HCT116 (cell line): ENCODE measurements around the gene PTPN7. TPM values are rescaled to one million over a fixed set of nuclear protein-coding genes. Genes with fewer than 3 reads are reported as not detected.

Experiments used
- ATAC-seq: fragments of 200-7000 bp; cut with Tn5 transposase; 2 replicates; pipeline ENCODE4 v1.9.1; 2020; ENCODE audit warnings: mild to moderate bottlenecking, moderate library complexity
- BruUV-seq: library from RNA; stranded (reverse); fragments of 400-500 nt; replicated peaks from 2 replicates; lab custom pipeline; 2021; lab: Mats Ljungman, UMichigan
- CTCF ChIA-PET: fragments of 300-600 bp; sonication (Branson Sonifier 250); formaldehyde crosslinking; loops from one replicate; lab custom pipeline; 2021; ENCODE audit warnings: antibody characterized with exemption; lab: Charles Lee
- POLR2A ChIA-PET: fragments of 300-600, 350-600 bp; sonication (Branson Sonifier 250); formaldehyde crosslinking; loops from one replicate; lab custom pipeline; 2021; ENCODE audit warnings: antibody characterized with exemption; lab: Charles Lee
- RAD21 ChIA-PET, 2 experiments: fragments of 300-600 bp; sonication (Branson Sonifier 250); formaldehyde crosslinking; loops; one replicate each; lab custom pipeline; 2023; ENCODE audit warnings: low total read pairs in 2 of 2; ENCODE audit not compliant: uncharacterized antibody in 2 of 2, unreplicated experiment in 2 of 2, low non-redundant PET in 1 of 2; lab: Charles Lee
- DNase-seq: peaks from one replicate; pipeline ENCODE4 v3.0.0-alpha.2; 2010; ENCODE audit warnings: low read depth, low spot score
- H2AFZ ChIP-seq: fragments of 200-600 bp; shearing (Covaris generic), sonication (generic); 2 replicates; pipeline ENCODE4 v1.6.1; 2017; ENCODE audit warnings: low read depth, mixed run types, mixed read lengths, antibody characterized with exemption, low read length; ENCODE audit not compliant: poor library complexity, severe bottlenecking
- H3K27ac ChIP-seq: 2 replicates; pipeline ENCODE4 v1.5.1; 2012; ENCODE audit warnings: low read depth, low read length
- H3K27me3 ChIP-seq: fragments of 200-600 bp; sonication (generic); 2 replicates; pipeline ENCODE4 v1.6.1; 2016; ENCODE audit warnings: mixed run types, low read length, mixed read lengths; ENCODE audit not compliant: insufficient read depth
- H3K36me3 ChIP-seq, 2 experiments: fragments of 200-500 bp in 1 of 2; fragments of 200-600 bp in 1 of 2; sonication (Bioruptor generic) in 1 of 2; sonication (generic) in 1 of 2; 2 replicates each; pipeline versions ENCODE4 v1.5.1 to v1.6.1; 2014 to 2016; ENCODE audit warnings: low read length in 2 of 2, inconsistent platforms in 1 of 2, mixed read lengths in 1 of 2, mixed run types in 1 of 2; ENCODE audit not compliant: insufficient read depth in 2 of 2, control insufficient read depth in 1 of 2
- H3K4me1 ChIP-seq, 2 experiments: fragments of 200-600 bp in 1 of 2; sonication (generic) in 1 of 2; 2 replicates each; pipeline versions ENCODE4 v1.5.1 to v1.6.1; 2012 to 2017; ENCODE audit warnings: low read length in 2 of 2, inconsistent platforms in 1 of 2, mild to moderate bottlenecking in 1 of 2, mixed read lengths in 1 of 2, mixed run types in 1 of 2, moderate library complexity in 1 of 2; ENCODE audit not compliant: insufficient read depth in 2 of 2, control insufficient read depth in 1 of 2
- H3K4me2 ChIP-seq: fragments of 200-600 bp; sonication (generic); 2 replicates; pipeline ENCODE4 v1.6.1; 2017; ENCODE audit warnings: mixed run types, low read length, mixed read lengths
- H3K4me3 ChIP-seq, 2 experiments: fragments of 200-600 bp in 1 of 2; sonication (generic) in 1 of 2; replicated peaks in 1 of 2; 2 replicates each; pipeline ENCODE4 v1.5.1; 2011 to 2016; ENCODE audit warnings: low read length in 2 of 2, control low read depth in 1 of 2, low read depth in 1 of 2, mild to moderate bottlenecking in 1 of 2, mixed read lengths in 1 of 2, mixed run types in 1 of 2
- H3K79me2 ChIP-seq: fragments of 200-600 bp; sonication (generic); 2 replicates; pipeline ENCODE4 v1.6.1; 2017; ENCODE audit warnings: mild to moderate bottlenecking, mixed run types, low read length, moderate library complexity, mixed read lengths; ENCODE audit not compliant: insufficient read depth
- H3K9ac ChIP-seq: fragments of 200-600 bp; sonication (generic); 2 replicates; pipeline ENCODE4 v1.6.1; 2016; ENCODE audit warnings: low read length, mixed read lengths
- H3K9me2 ChIP-seq: fragments of 200-600 bp; sonication (generic), shearing (Covaris generic); 2 replicates; pipeline ENCODE4 v1.6.1; 2017; ENCODE audit warnings: mixed run types, mild to moderate bottlenecking, moderate library complexity; ENCODE audit not compliant: insufficient read depth
- H3K9me3 ChIP-seq, 2 experiments: fragments of 200-500 bp in 1 of 2; fragments of 200-600 bp in 1 of 2; sonication (Bioruptor generic) in 1 of 2; sonication (generic) in 1 of 2; 2 replicates each; pipeline ENCODE4 v1.6.1; 2014 to 2017; ENCODE audit warnings: low read length in 2 of 2, mixed read lengths in 2 of 2, inconsistent platforms in 1 of 2, low read depth in 1 of 2, mild to moderate bottlenecking in 1 of 2, mixed run types in 1 of 2, moderate library complexity in 1 of 2; ENCODE audit not compliant: control insufficient read depth in 1 of 2, insufficient read depth in 1 of 2
- H4K20me1 ChIP-seq: fragments of 200-600 bp; sonication (generic), shearing (Covaris generic); 2 replicates; pipeline ENCODE4 v1.6.1; 2017; ENCODE audit warnings: mixed run types, mild to moderate bottlenecking, moderate library complexity; ENCODE audit not compliant: insufficient read depth
- CEBPB ChIP-seq: IDR thresholded peaks from 2 replicates; pipeline ENCODE4 v1.6.1; 2012; ENCODE audit warnings: low read depth
- CTCF ChIP-seq, 3 experiments: fragments of 200-600 bp in 1 of 3; sonication (generic) in 1 of 3; IDR thresholded peaks in 2 of 3; conservative IDR thresholded peaks in 1 of 3; 2 replicates each; pipeline ENCODE4 v1.5.1; 2012 to 2017; ENCODE audit warnings: low read depth in 2 of 3, low read length in 2 of 3, antibody characterized with exemption in 1 of 3, borderline replicate concordance in 1 of 3, control low read depth in 1 of 3, mild to moderate bottlenecking in 1 of 3, mixed read lengths in 1 of 3, mixed run types in 1 of 3, moderate library complexity in 1 of 3; ENCODE audit not compliant: insufficient read depth in 1 of 3
- RAD21 ChIP-seq: IDR thresholded peaks from 2 replicates; pipeline ENCODE4 v1.6.1; 2012; ENCODE audit warnings: low read depth, mild to moderate bottlenecking
- SIN3A ChIP-seq: IDR thresholded peaks from 2 replicates; pipeline ENCODE4 v1.6.1; 2012; ENCODE audit warnings: low read depth
- intact Hi-C: fragments of 100-400 bp; cut with micrococcal nuclease; formaldehyde crosslinking; loops from 2 replicates; pipeline ENCODE4 v1.10.0; 2022
- total RNA-seq: library from RNA; stranded (reverse); gene quantifications from one replicate; pipeline ENCODE4 v1.2.1, GENCODE V29; 2021; ENCODE audit not compliant: unreplicated experiment
- TF ChIP-seq, protein P1 (sequence below): IDR thresholded peaks from 2 replicates; pipeline ENCODE4 v1.6.1; 2012

The PTPN7 gene
- total RNA-seq, 1 experiment from 2014 or later = 0.76 TPM

- no peak for DNase-seq
- ChIA-PET POLR2A (no interaction called here), RAD21 (no interaction called here), CTCF (no interaction called here)
- Histone ChIP-seq H3K4me2 (no peak overlapping the region), H3K4me1 (peaks cover 3 to 6% of the 10 kb centered on the region in 2 experiments; a peak in 3 of 4 replicates), H3K9me3 (no peaks in the 10 kb centered on the region), H3K27me3 (peaks cover under 1% of the 10 kb centered on the region; the same call in 1 of the 2 replicates), H3K27ac (no peak overlapping the region), H3K9me2 (no peaks in the 10 kb centered on the region), H2AFZ (no peak overlapping the region), H3K79me2 (no peaks in the 10 kb centered on the region), H3K36me3 (no peaks in the 10 kb centered on the region), H3K4me3 (no peak overlapping the region), H4K20me1 (no peaks in the 10 kb centered on the region), H3K9ac (no peak overlapping the region)
- BruUV-seq = no TSS peak
- peak in 2 of 3 experiments; percentile 17 to 37; a peak in 2 of 6 replicates for TF ChIP-seq CTCF (IDR thresholded peaks at IDR 0.05 in 2 of 3, conservative IDR thresholded peaks at IDR 0.05 in 1 of 3; ENCODE audit: borderline replicate concordance in 1 of 3, insufficient read depth in 1 of 3, low read depth in 2 of 3, low read length in 2 of 3)
- TF ChIP-seq SIN3A = no peak
- intact Hi-C loops = no loop called here
- peak; percentile 79 for ATAC-seq
These were observed 46.9 kb upstream of the PTPN7 start for GRCh38 chr1:202207292-202207691.

- H3K9me3 ChIP-seq = no peaks in the 10 kb centered on the region
- intact Hi-C loops = no loop called here
- peaks cover 8 to 11% of the 10 kb centered on the region in 2 experiments for H3K4me1 ChIP-seq
- no peaks in the 10 kb centered on the region for H3K9me2 ChIP-seq
- no peaks in the 10 kb centered on the region; the same call in 1 of the 2 replicates for H3K27me3 ChIP-seq
- H3K79me2 ChIP-seq = no peaks in the 10 kb centered on the region
- no peaks in the 10 kb centered on the region for H3K36me3 ChIP-seq
- H3K4me2 ChIP-seq = no peak overlapping the region
- ChIA-PET CTCF (interaction anchor here (0.7 kb wide), 2 partner anchors 32 to 136 kb away, joined by 3 read pairs; partner anchors contain the start of gene UBE2T), RAD21 (no interaction called here), POLR2A (no interaction called here)
- no peak overlapping the region for H3K9ac ChIP-seq
- H3K27ac ChIP-seq = no peak overlapping the region
- no peak overlapping the region for H2AFZ ChIP-seq
- no peaks in the 10 kb centered on the region for H4K20me1 ChIP-seq
- no peak for TF ChIP-seq CEBPB
- peak; percentile 17; the same call in 1 of the 2 replicates for TF ChIP-seq RAD21
- TF ChIP-seq, protein P1, sequence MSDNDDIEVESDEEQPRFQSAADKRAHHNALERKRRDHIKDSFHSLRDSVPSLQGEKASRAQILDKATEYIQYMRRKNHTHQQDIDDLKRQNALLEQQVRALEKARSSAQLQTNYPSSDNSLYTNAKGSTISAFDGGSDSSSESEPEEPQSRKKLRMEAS = no peak
- peak in 2 of 3 experiments; percentile 49 to 64; a peak in 4 of 6 replicates for TF ChIP-seq CTCF (IDR thresholded peaks at IDR 0.05 in 2 of 3, conservative IDR thresholded peaks at IDR 0.05 in 1 of 3; ENCODE audit: borderline replicate concordance in 1 of 3, insufficient read depth in 1 of 3, low read depth in 2 of 3, low read length in 2 of 3)
- no peak for DNase-seq
- BruUV-seq = no TSS peak
- no peak overlapping the region for H3K4me3 ChIP-seq
- 0 out of 2 replicates have a peak, but pooled peaks have one; percentile 13 for ATAC-seq
These were observed 45.3 kb upstream of the PTPN7 start for GRCh38 chr1:202205523-202206190.
